ENCODE measurements around the gene CLDN18. TPM values are rescaled to one million over a fixed set of nuclear protein-coding genes. Genes with fewer than 3 reads are reported as not detected.

The CLDN18 gene
- total and polyA plus RNA-seq, 2 of the 8 experiments (the other 6 are each of a cell fraction or from before 2014, with no cell fraction given) = not detected

- Histone ChIP-seq H3K79me1 (ENCODE audit: low read depth, low read length) (no peaks in the 10 kb centered on the region), H3K14ac (ENCODE audit: insufficient read length) (no peak overlapping the region), H2BK120ac (replicated peaks; ENCODE audit: low read depth, low read length) (no peak overlapping the region), H3K4me1 (replicated peaks in 1 of 4; ENCODE audit: control insufficient read depth in 3 of 4, insufficient read depth in 4 of 4, low read length in 3 of 4) (peaks cover 0 to 4% (median 3%) of the 10 kb centered on the region in 4 experiments; a peak in 5 of 7 replicates), H2BK15ac (ENCODE audit: low read length) (no peak overlapping the region), H2AFZ (ENCODE audit: low read length) (no peak overlapping the region), H2BK20ac (ENCODE audit: low read length) (no peak overlapping the region), H4K5ac (ENCODE audit: insufficient read length, low read depth, low read length) (no peak overlapping the region), H4K91ac (replicated peaks; ENCODE audit: insufficient read length, low read length) (no peak overlapping the region), H4K20me1 (replicated peaks in 1 of 2; ENCODE audit: control insufficient read depth in 1 of 2, insufficient read depth in 2 of 2, low read length in 2 of 2) (no peaks in the 10 kb centered on the region), H2AK5ac (ENCODE audit: low read depth, low read length) (no peak overlapping the region), H3K27me3 (replicated peaks in 1 of 4; ENCODE audit: control insufficient read depth in 3 of 4, extremely low read depth in 1 of 4, insufficient read depth in 3 of 4, low read length in 3 of 4) (no peaks in the 10 kb centered on the region), H3K27ac (ENCODE audit: low read depth, low read length) (no peak overlapping the region), H3K4ac (replicated peaks; ENCODE audit: insufficient read length, low read depth, low read length) (no peak overlapping the region), H3K4me3 (ENCODE audit: extremely low read depth in 1 of 4, insufficient read depth in 2 of 4, low read depth in 3 of 4, low read length in 4 of 4) (no peak overlapping the region), H3K23me2 (ENCODE audit: low read depth, low read length) (no peaks in the 10 kb centered on the region), H3K18ac (ENCODE audit: extremely low read depth, low read length) (no peak overlapping the region), H3K79me2 (ENCODE audit: control insufficient read depth in 1 of 2, insufficient read depth in 2 of 2, low read length in 2 of 2) (no peaks in the 10 kb centered on the region), H3K4me2 (ENCODE audit: insufficient read depth in 1 of 2, low read depth in 2 of 2, low read length in 2 of 2) (no peak overlapping the region), H3K36me3 (ENCODE audit: control insufficient read depth in 2 of 4, insufficient read depth in 4 of 4, low read length in 3 of 4) (no peaks in the 10 kb centered on the region; a peak in 1 of 8 replicates), H3K23ac (ENCODE audit: insufficient read length) (no peak overlapping the region), H3K56ac (replicated peaks; ENCODE audit: insufficient read length, low read depth, low read length) (no peak overlapping the region), H2BK5ac (ENCODE audit: low read depth, low read length) (no peak overlapping the region), H3K9me3 (ENCODE audit: insufficient read depth in 2 of 2, low read depth in 1 of 2, low read length in 1 of 2) (no peaks in the 10 kb centered on the region), H3K9ac (replicated peaks in 1 of 4; ENCODE audit: extremely low read depth in 1 of 4, low read depth in 3 of 4, low read length in 3 of 4) (no peak overlapping the region), H4K8ac (ENCODE audit: extremely low read depth, insufficient read depth, low read length) (no peak overlapping the region), H2BK12ac (ENCODE audit: low read depth, low read length) (no peak overlapping the region)
- WGBS, 2 experiments (ENCODE audit: extremely low coverage in 1 of 2, insufficient coverage in 1 of 2, insufficient read length in 1 of 2, insufficient replicate concordance in 2 of 2, low coverage in 1 of 2, low lambda C conversion rate in 2 of 2, missing lambda C conversion rate in 1 of 2) = 88% methylated on average over 2 of the region's 2 CpGs; no CpG with 5 or more reads in 1 of the 2 experiments
- POLR2A ChIA-PET (ENCODE audit: partially characterized antibody) = no interaction called here
- FAIRE-seq (no peak), DNase-seq (ENCODE audit: low read depth in 1 of 2, low spot score in 2 of 2) (no peak)
- CTCF ChIA-PET (ENCODE audit: partially characterized antibody) = interaction anchor here (1.0 to 1.5 kb wide), 3 partner anchors 10 to 161 kb away, joined by 3 to 10 read pairs (median 3); no protein-coding TSS in a partner anchor
- no peak for TF ChIP-seq RNF2 (IDR thresholded peaks at IDR 0.05; ENCODE audit: borderline replicate concordance, low read depth, low read length, missing control alignments, poor library complexity, severe bottlenecking)
- no peak for TF ChIP-seq SIRT6 (IDR thresholded peaks at IDR 0.05; ENCODE audit: low read length)
- no peak for TF ChIP-seq ATF2 (IDR thresholded peaks at IDR 0.05; ENCODE audit: low read length)
- TF ChIP-seq CTBP2 (IDR thresholded peaks at IDR 0.05; ENCODE audit: borderline replicate concordance, insufficient read depth, insufficient read length, low read length) = no peak
- no peak for TF ChIP-seq SRF (IDR thresholded peaks at IDR 0.05; ENCODE audit: low read depth, low read length)
- TF ChIP-seq CHD1 (IDR thresholded peaks at IDR 0.05; ENCODE audit: low read depth, low read length) = no peak
- TF ChIP-seq SP4 (IDR thresholded peaks at IDR 0.05; ENCODE audit: low read length) = no peak
- no peak for TF ChIP-seq ZNF274 (IDR thresholded peaks at IDR 0.05; ENCODE audit: borderline replicate concordance, extremely low read depth, low read length)
- no peak for TF ChIP-seq TBP (IDR thresholded peaks at IDR 0.05; ENCODE audit: low read depth, low read length)
- no peak for TF ChIP-seq RXRA (IDR thresholded peaks at IDR 0.05; ENCODE audit: insufficient read depth, low read depth, low read length)
- no peak for TF ChIP-seq FOSL1 (IDR thresholded peaks at IDR 0.05; ENCODE audit: insufficient read depth, low read depth, low read length)
- no peak for TF ChIP-seq SP2 (IDR thresholded peaks at IDR 0.05; ENCODE audit: low read length)
- TF ChIP-seq EZH2 (IDR thresholded peaks at IDR 0.05; ENCODE audit: low read depth, low read length, severe bottlenecking) = no peak
These were observed 32.1 kb downstream of the CLDN18 start for GRCh38 chr3:138042043-138042442.
